Measurements from ENCODE around the gene GMDS. TPM values are rescaled to one million over a fixed set of nuclear protein-coding genes. Genes with fewer than 3 reads are reported as not detected.
A peak's percentile ranks its signal among the peaks of the same experiment; 100 is the strongest.

Gene GMDS
- total and polyA plus RNA-seq, 2 of the 8 experiments (the other 6 are each of a cell fraction or from before 2014, with no cell fraction given): 16.8 to 50.0 TPM

GRCh38 chr6:1585669-1586049, 659.7 kb downstream of the GMDS start:
- Histone ChIP-seq H4K91ac (replicated peaks; ENCODE audit: insufficient read length, low read length) (no peak overlapping the region), H2BK15ac (ENCODE audit: low read length) (no peak overlapping the region), H3K4me3 (ENCODE audit: extremely low read depth in 1 of 4, insufficient read depth in 2 of 4, low read depth in 3 of 4, low read length in 4 of 4) (no peak overlapping the region), H3K27me3 (replicated peaks in 1 of 4; ENCODE audit: control insufficient read depth in 3 of 4, extremely low read depth in 1 of 4, insufficient read depth in 3 of 4, low read length in 3 of 4) (no peaks in the 10 kb centered on the region), H3K27ac (ENCODE audit: low read depth, low read length) (no peak overlapping the region), H3K9me3 (ENCODE audit: insufficient read depth in 2 of 2, low read depth in 1 of 2, low read length in 1 of 2) (no peaks in the 10 kb centered on the region), H4K20me1 (replicated peaks in 1 of 2; ENCODE audit: control insufficient read depth in 1 of 2, insufficient read depth in 2 of 2, low read length in 2 of 2) (peaks cover 0 to 3% of the 10 kb centered on the region in 2 experiments), H3K4me1 (replicated peaks in 1 of 4; ENCODE audit: control insufficient read depth in 3 of 4, insufficient read depth in 4 of 4, low read length in 3 of 4) (no peaks in the 10 kb centered on the region), H3K79me2 (ENCODE audit: control insufficient read depth in 1 of 2, insufficient read depth in 2 of 2, low read length in 2 of 2) (no peaks in the 10 kb centered on the region), H3K23me2 (ENCODE audit: low read depth, low read length) (peaks cover 3% of the 10 kb centered on the region; the same call in 1 of the 2 replicates), H3K23ac (ENCODE audit: insufficient read length) (no peak overlapping the region), H4K8ac (ENCODE audit: extremely low read depth, insufficient read depth, low read length) (no peak overlapping the region), H3K36me3 (ENCODE audit: control insufficient read depth in 2 of 4, insufficient read depth in 4 of 4, low read length in 3 of 4) (no peaks in the 10 kb centered on the region), H3K14ac (ENCODE audit: insufficient read length) (no peak overlapping the region), H3K4me2 (ENCODE audit: insufficient read depth in 1 of 2, low read depth in 2 of 2, low read length in 2 of 2) (no peak overlapping the region), H3K18ac (ENCODE audit: extremely low read depth, low read length) (no peak overlapping the region), H2AFZ (ENCODE audit: low read length) (no peak overlapping the region), H2BK20ac (ENCODE audit: low read length) (no peak overlapping the region), H3K79me1 (ENCODE audit: low read depth, low read length) (no peaks in the 10 kb centered on the region), H2BK5ac (ENCODE audit: low read depth, low read length) (no peak overlapping the region), H3K9ac (replicated peaks in 1 of 4; ENCODE audit: extremely low read depth in 1 of 4, low read depth in 3 of 4, low read length in 3 of 4) (no peak overlapping the region), H2AK5ac (ENCODE audit: low read depth, low read length) (no peak overlapping the region), H4K5ac (ENCODE audit: insufficient read length, low read depth, low read length) (no peak overlapping the region), H2BK120ac (replicated peaks; ENCODE audit: low read depth, low read length) (no peak overlapping the region), H2BK12ac (ENCODE audit: low read depth, low read length) (no peak overlapping the region), H3K56ac (replicated peaks; ENCODE audit: insufficient read length, low read depth, low read length) (no peak overlapping the region), H3K4ac (replicated peaks; ENCODE audit: insufficient read length, low read depth, low read length) (no peak overlapping the region)
- ChIA-PET CTCF (ENCODE audit: partially characterized antibody) (interaction anchor here (0.6 to 2.5 kb wide), 4 partner anchors 10 to 1049 kb away, joined by 3 to 13 read pairs (median 4); no protein-coding TSS in a partner anchor), POLR2A (ENCODE audit: partially characterized antibody) (no interaction called here)
- WGBS, 2 experiments (ENCODE audit: extremely low coverage in 1 of 2, insufficient coverage in 1 of 2, insufficient read length in 1 of 2, insufficient replicate concordance in 2 of 2, low coverage in 1 of 2, low lambda C conversion rate in 2 of 2, missing lambda C conversion rate in 1 of 2): 92% methylated on average over 12 of the region's 12 CpGs; no CpG with 5 or more reads in 1 of the 2 experiments
- peak in 1 of 2 experiments; percentile 42 for DNase-seq (ENCODE audit: low read depth in 1 of 2, low spot score in 2 of 2)
- FAIRE-seq: no peak
- TF ChIP-seq TBP (IDR thresholded peaks at IDR 0.05; ENCODE audit: low read depth, low read length): no peak
